IPS-15b (cell line): ENCODE measurements around the gene MTNR1A.
"Not testable (repeated sequence)": the region's sequence is repeated elsewhere in the genome, so short reads cannot be mapped to it uniquely, and the experiment has no call there.

ENCODE experiments used
- H3K27me3 ChIP-seq: one replicate; pipeline ENCODE4 v1.6.1; 2013; ENCODE audit warnings: low read length; ENCODE audit not compliant: control insufficient read depth, insufficient read depth
- H3K36me3 ChIP-seq: one replicate; pipeline ENCODE4 v1.6.1; 2013; ENCODE audit warnings: low read length; ENCODE audit not compliant: control insufficient read depth, insufficient read depth
- H3K4me1 ChIP-seq: one replicate; pipeline ENCODE4 v1.6.1; 2013; ENCODE audit warnings: mild to moderate bottlenecking, low read length; ENCODE audit not compliant: control insufficient read depth, insufficient read depth
- H3K4me3 ChIP-seq: one replicate; pipeline ENCODE4 v1.5.1; 2013; ENCODE audit warnings: low read depth, low read length
- H3K9ac ChIP-seq: one replicate; pipeline ENCODE4 v1.6.1; 2013; ENCODE audit warnings: low read depth, mild to moderate bottlenecking, low read length
- H3K9me3 ChIP-seq: one replicate; pipeline ENCODE4 v1.6.1; 2013; ENCODE audit warnings: mild to moderate bottlenecking, low read length; ENCODE audit not compliant: control insufficient read depth, insufficient read depth

MTNR1A gene

GRCh38 chr4:186523927-186524326 is 31.4 kb downstream of the MTNR1A start:
- not testable (repeated sequence) for H3K27me3 ChIP-seq, H3K36me3 ChIP-seq, H3K4me1 ChIP-seq, H3K4me3 ChIP-seq, H3K9ac ChIP-seq, H3K9me3 ChIP-seq

GRCh38 chr4:186516287-186516686 is 39.1 kb downstream of the MTNR1A start:
- H3K36me3 ChIP-seq = no peaks in the 10 kb centered on the region
- H3K9me3 ChIP-seq = no peaks in the 10 kb centered on the region
- no peaks in the 10 kb centered on the region for H3K27me3 ChIP-seq
- no peak overlapping the region for H3K9ac ChIP-seq
- H3K4me3 ChIP-seq = no peak overlapping the region
- no peaks in the 10 kb centered on the region for H3K4me1 ChIP-seq

GRCh38 chr4:186514271-186514950 is 41.0 kb downstream of the MTNR1A start:
- Histone ChIP-seq H3K27me3 (no peaks in the 10 kb centered on the region), H3K36me3 (no peaks in the 10 kb centered on the region), H3K9ac (no peak overlapping the region), H3K4me1 (no peaks in the 10 kb centered on the region), H3K9me3 (no peaks in the 10 kb centered on the region), H3K4me3 (no peak overlapping the region)

DNA sequence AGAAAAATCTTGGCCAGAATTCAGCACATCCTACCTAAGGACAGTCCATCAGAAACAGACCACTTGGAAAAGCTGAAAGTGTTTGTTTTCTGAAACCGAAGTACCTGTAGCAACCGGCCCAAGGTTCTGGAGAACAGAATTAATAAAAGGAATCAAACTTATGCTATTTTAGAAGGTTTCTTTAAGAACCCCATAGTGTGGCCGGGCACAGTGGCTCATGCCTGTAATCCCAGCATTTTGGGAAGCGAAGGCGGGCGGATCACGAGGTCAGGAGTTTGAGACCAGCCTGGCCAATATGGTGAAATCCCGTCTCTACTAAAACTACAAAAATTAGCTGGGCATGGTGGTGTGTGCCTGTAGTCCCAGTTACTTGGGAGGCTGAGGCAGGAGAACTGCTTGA is 50.6 kb downstream of the MTNR1A start:
- H3K4me1 ChIP-seq = not testable (repeated sequence)

DNA sequence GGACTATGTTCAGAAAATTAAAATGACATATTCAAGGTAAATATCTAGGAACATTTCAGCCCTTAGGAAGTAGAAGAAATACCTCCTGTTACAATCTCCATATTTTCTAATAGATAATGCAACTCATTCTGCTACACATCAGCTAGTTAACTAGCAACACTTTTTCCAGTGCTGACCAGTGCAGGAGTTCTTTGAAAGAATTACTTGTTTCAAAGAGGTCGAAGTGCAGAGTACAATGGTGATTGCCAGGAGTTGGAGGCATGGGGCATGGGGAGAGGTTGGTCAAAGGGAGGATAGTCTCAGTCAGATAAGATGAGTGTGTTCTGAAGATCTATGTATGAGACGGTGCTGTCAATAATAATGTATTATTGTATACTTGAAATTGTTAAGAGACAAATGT is 53.1 kb downstream of the MTNR1A start:
- H3K36me3 ChIP-seq = no peaks in the 10 kb centered on the region
- no peak overlapping the region for H3K9ac ChIP-seq
- no peaks in the 10 kb centered on the region for H3K4me1 ChIP-seq
- H3K27me3 ChIP-seq = no peaks in the 10 kb centered on the region
- H3K4me3 ChIP-seq = no peak overlapping the region
- no peaks in the 10 kb centered on the region for H3K9me3 ChIP-seq

More for the DNA sequence above, 50.6 kb downstream of the MTNR1A start:
- not testable (repeated sequence) for H3K9ac ChIP-seq, H3K36me3 ChIP-seq, H3K9me3 ChIP-seq, H3K4me3 ChIP-seq, H3K27me3 ChIP-seq

GRCh38 chr4:186501554-186501953 is 53.8 kb downstream of the MTNR1A start:
- Histone ChIP-seq H3K36me3 (no peaks in the 10 kb centered on the region), H3K9ac (no peak overlapping the region), H3K27me3 (no peaks in the 10 kb centered on the region), H3K4me3 (peak overlapping the region; percentile 36), H3K4me1 (no peaks in the 10 kb centered on the region), H3K9me3 (no peaks in the 10 kb centered on the region)

DNA sequence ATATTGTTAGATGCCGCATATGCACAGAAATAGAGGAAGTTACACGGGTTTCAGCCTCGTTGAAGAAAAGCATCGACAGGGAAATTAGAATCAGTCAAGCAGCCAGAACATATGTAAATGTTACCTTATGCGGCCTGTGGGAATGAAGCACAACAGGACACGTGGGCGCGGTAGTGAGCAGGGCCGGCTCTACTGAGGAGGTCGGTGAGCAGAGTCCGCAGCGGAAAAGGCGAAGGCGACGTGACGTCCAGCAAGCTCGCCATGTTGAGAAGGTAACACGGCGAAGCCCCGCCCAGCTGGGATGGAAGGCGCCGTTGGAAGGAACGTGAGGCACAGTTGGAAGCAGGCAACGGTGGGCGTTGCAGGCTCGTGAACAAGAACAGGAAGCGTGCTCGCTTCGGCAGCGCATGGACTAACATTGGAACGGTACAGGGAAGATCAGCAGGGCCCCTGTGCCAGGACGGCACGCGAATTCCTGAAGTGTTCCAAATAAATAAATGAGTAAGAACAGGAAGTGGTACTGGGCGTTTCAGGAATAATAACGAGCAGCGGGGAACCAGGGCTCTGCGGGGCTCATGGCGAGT is 54.6 kb downstream of the MTNR1A start:
- H3K9ac ChIP-seq = no peak overlapping the region
- peak overlapping the region; percentile 36 for H3K4me3 ChIP-seq
- no peaks in the 10 kb centered on the region for H3K36me3 ChIP-seq
- no peaks in the 10 kb centered on the region for H3K4me1 ChIP-seq
- H3K9me3 ChIP-seq = no peaks in the 10 kb centered on the region
- no peaks in the 10 kb centered on the region for H3K27me3 ChIP-seq

GRCh38 chr4:186499467-186499866 is 55.9 kb downstream of the MTNR1A start:
- H3K9me3 ChIP-seq = no peaks in the 10 kb centered on the region
- no peak overlapping the region for H3K4me3 ChIP-seq
- H3K36me3 ChIP-seq = no peaks in the 10 kb centered on the region

GRCh38 chr4:186497043-186497442 is 58.3 kb downstream of the MTNR1A start:
- Histone ChIP-seq H3K36me3 (no peaks in the 10 kb centered on the region), H3K9ac (no peak overlapping the region), H3K4me3 (no peak overlapping the region), H3K9me3 (no peaks in the 10 kb centered on the region), H3K4me1 (no peaks in the 10 kb centered on the region), H3K27me3 (no peaks in the 10 kb centered on the region)

More at GRCh38 chr4:186499467-186499866, 55.9 kb downstream of the MTNR1A start:
- Histone ChIP-seq H3K27me3 (no peaks in the 10 kb centered on the region), H3K9ac (no peak overlapping the region), H3K4me1 (no peaks in the 10 kb centered on the region)

GRCh38 chr4:186494496-186494895 is 60.9 kb downstream of the MTNR1A start:
- H3K9ac ChIP-seq = no peak overlapping the region
- no peaks in the 10 kb centered on the region for H3K27me3 ChIP-seq
- H3K4me1 ChIP-seq = no peaks in the 10 kb centered on the region
- H3K4me3 ChIP-seq = no peak overlapping the region
- H3K9me3 ChIP-seq = no peaks in the 10 kb centered on the region
- H3K36me3 ChIP-seq = no peaks in the 10 kb centered on the region

GRCh38 chr4:186487726-186488125 is 67.6 kb downstream of the MTNR1A start:
- Histone ChIP-seq H3K9ac (no peak overlapping the region), H3K36me3 (no peaks in the 10 kb centered on the region), H3K4me1 (peaks cover 3% of the 10 kb centered on the region), H3K27me3 (peaks cover 17% of the 10 kb centered on the region), H3K4me3 (no peak overlapping the region), H3K9me3 (no peaks in the 10 kb centered on the region)

DNA sequence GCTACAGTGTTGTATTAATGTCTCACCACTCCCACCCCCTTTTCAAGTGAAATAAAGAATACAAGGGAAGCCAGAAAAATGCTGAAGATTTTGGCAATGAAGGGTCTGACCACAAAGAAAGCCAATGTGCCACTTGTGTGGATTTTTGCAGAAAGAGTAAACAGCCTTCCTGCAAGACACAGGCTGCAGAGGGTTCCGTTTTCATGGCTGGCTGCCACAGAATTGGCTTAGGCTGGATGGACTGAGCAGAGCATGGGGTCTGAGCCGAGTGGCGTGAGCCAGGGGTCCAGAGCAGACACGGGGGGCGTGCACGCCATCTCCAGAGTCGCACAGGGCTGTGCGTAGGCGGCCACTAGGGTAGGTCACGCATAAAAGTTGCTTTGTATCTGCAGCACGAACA is 69.2 kb downstream of the MTNR1A start:
- Histone ChIP-seq H3K9ac (no peak overlapping the region), H3K27me3 (peaks cover 17% of the 10 kb centered on the region), H3K4me3 (peak overlapping the region; percentile 81), H3K9me3 (no peaks in the 10 kb centered on the region), H3K36me3 (no peaks in the 10 kb centered on the region), H3K4me1 (peaks cover 6% of the 10 kb centered on the region)
